GM12878 (cell line): Measurements from ENCODE around the gene SLC39A2. TPM values are rescaled to one million over a fixed set of nuclear protein-coding genes. Genes with fewer than 3 reads are reported as not detected.

Source experiments
- ATAC-seq: fragments of 200-7000 bp; cut with Tn5 transposase; 3 replicates; pipeline ENCODE4 v1.9.1; 2020; ENCODE audit warnings: mild to moderate bottlenecking, moderate library complexity
- BruUV-seq: library from RNA; stranded (reverse); fragments of 400-500 nt; replicated peaks from 2 replicates; lab custom pipeline; 2021; lab: Mats Ljungman, UMichigan
- CTCF ChIA-PET: fragments of 300-600 bp; sonication (Branson Sonifier 250); formaldehyde crosslinking; extraction: SDS; loops from one replicate; lab custom pipeline; 2021; ENCODE audit warnings: inconsistent platforms; lab: Yijun Ruan, JAX
- POLR2A ChIA-PET: fragments of 350-600 bp; formaldehyde crosslinking; extraction: SDS; loops from one replicate; lab custom pipeline; 2021; ENCODE audit warnings: inconsistent platforms; lab: Charles Lee
- RAD21 ChIA-PET: fragments of 300-600 bp; sonication (Branson Sonifier 250); formaldehyde crosslinking; loops from one replicate; lab custom pipeline; 2023; ENCODE audit warnings: antibody characterized with exemption; ENCODE audit not compliant: unreplicated experiment; lab: Charles Lee
- SMC1A ChIA-PET: fragments of 300-600 bp; sonication (Branson Sonifier 250); formaldehyde crosslinking; loops from one replicate; lab custom pipeline; 2023; ENCODE audit not compliant: unreplicated experiment, uncharacterized antibody; lab: Charles Lee
- DNase-seq: peaks from one replicate; pipeline ENCODE4 v3.0.0-alpha.2; 2011; ENCODE audit warnings: low read depth, low spot score
- FAIRE-seq: peaks from 3 replicates; lab custom pipeline; 2011; peaks lifted over from hg19 to GRCh38; lab: Jason Lieb, UNC
- H2AFZ ChIP-seq: 2 replicates; pipeline ENCODE4 v1.6.0; 2011; ENCODE audit warnings: low read depth, low read length, control low read depth; ENCODE audit not compliant: control insufficient read depth
- H3K27ac ChIP-seq: 2 replicates; pipeline ENCODE4 v1.5.1; 2011; ENCODE audit warnings: control low read depth; ENCODE audit not compliant: control insufficient read depth, insufficient read depth
- H3K27me3 ChIP-seq, 2 experiments: replicated peaks in 1 of 2; 2 replicates each; pipeline versions ENCODE4 v1.6.0 to v1.6.1; 2011; ENCODE audit warnings: low read length in 1 of 2; ENCODE audit not compliant: control insufficient read depth in 2 of 2, insufficient read depth in 2 of 2
- H3K36me3 ChIP-seq, 2 experiments: 2 replicates each; pipeline ENCODE4 v1.5.1; 2011; ENCODE audit warnings: low read length in 1 of 2; ENCODE audit not compliant: control insufficient read depth in 2 of 2, insufficient read depth in 2 of 2
- H3K4me1 ChIP-seq: 2 replicates; pipeline ENCODE4 v1.6.1; 2011; ENCODE audit warnings: mild to moderate bottlenecking, low read length, moderate library complexity, mixed read lengths; ENCODE audit not compliant: control insufficient read depth, insufficient read depth
- H3K4me2 ChIP-seq: 2 replicates; pipeline ENCODE4 v1.6.0; 2011; ENCODE audit warnings: control low read depth; ENCODE audit not compliant: control insufficient read depth, insufficient read depth
- H3K4me3 ChIP-seq: fragments of 200-600 bp; sonication (generic); 2 replicates; pipeline ENCODE4 v1.5.1; 2016
- H3K79me2 ChIP-seq: 2 replicates; pipeline ENCODE4 v1.6.0; 2011; ENCODE audit warnings: low read length; ENCODE audit not compliant: control insufficient read depth, insufficient read depth
- H3K9ac ChIP-seq: 2 replicates; pipeline ENCODE4 v1.8.0; 2011; ENCODE audit warnings: low read length, control low read depth, mixed read lengths; ENCODE audit not compliant: control insufficient read depth, insufficient read depth
- H3K9me3 ChIP-seq: replicated peaks from 3 replicates; pipeline ENCODE4 v1.5.1; 2011; ENCODE audit warnings: mild to moderate bottlenecking, low read length; ENCODE audit not compliant: control insufficient read depth, insufficient read depth
- H4K20me1 ChIP-seq: 2 replicates; pipeline ENCODE4 v1.6.0; 2011; ENCODE audit not compliant: control insufficient read depth, insufficient read depth
- BACH1 ChIP-seq: fragments of 450-650 bp; IDR thresholded peaks from 2 replicates; pipeline ENCODE4 v1.6.1; 2017; ENCODE audit warnings: mild to moderate bottlenecking, borderline replicate concordance
- CHD1 ChIP-seq: IDR thresholded peaks from 2 replicates; pipeline ENCODE4 v1.6.1; 2012; ENCODE audit warnings: low read depth, low read length, improper control_type of control experiment
- FOXM1 ChIP-seq: IDR thresholded peaks from 2 replicates; pipeline ENCODE4 v1.6.1; 2012; ENCODE audit warnings: low read depth, mild to moderate bottlenecking, inconsistent platforms, low read length, moderate library complexity
- HDGF ChIP-seq: fragments of 450-650 bp; IDR thresholded peaks from 2 replicates; pipeline ENCODE4 v1.6.1; 2016; ENCODE audit warnings: antibody characterized with exemption
- JUNB ChIP-seq: IDR thresholded peaks from 2 replicates; pipeline ENCODE4 v1.6.1; 2016; ENCODE audit warnings: antibody characterized with exemption, mild to moderate bottlenecking
- JUND ChIP-seq: IDR thresholded peaks from 2 replicates; pipeline ENCODE4 v1.6.1; 2012; ENCODE audit warnings: low read depth, mild to moderate bottlenecking, low read length, improper control_type of control experiment, moderate library complexity
- MTA3 ChIP-seq: IDR thresholded peaks from 2 replicates; pipeline ENCODE4 v1.6.1; 2012; ENCODE audit warnings: low read length, inconsistent platforms, borderline replicate concordance
- NFYB ChIP-seq: IDR thresholded peaks from 2 replicates; pipeline ENCODE4 v1.6.1; 2011; ENCODE audit warnings: low read depth, mild to moderate bottlenecking, low read length, improper control_type of control experiment, moderate library complexity; ENCODE audit not compliant: insufficient read depth
- NR2C2 ChIP-seq: IDR thresholded peaks from 2 replicates; pipeline ENCODE4 v1.6.1; 2011; ENCODE audit warnings: borderline replicate concordance, low read depth; ENCODE audit not compliant: control insufficient read depth, insufficient read length
- NRF1 ChIP-seq: conservative IDR thresholded peaks from 2 replicates; pipeline ENCODE4 v1.6.1; 2011; ENCODE audit warnings: mild to moderate bottlenecking, low read depth, low read length, improper control_type of control experiment
- RFX5 ChIP-seq: IDR thresholded peaks from 2 replicates; pipeline ENCODE4 v1.6.1; 2011; ENCODE audit warnings: low read depth, low read length, improper control_type of control experiment
- TAF1 ChIP-seq: IDR thresholded peaks from 2 replicates; pipeline ENCODE4 v1.6.1; 2011; ENCODE audit warnings: mild to moderate bottlenecking, low read depth, low read length, borderline replicate concordance
- TBL1XR1 ChIP-seq: IDR thresholded peaks from 2 replicates; pipeline ENCODE4 v1.6.1; 2012; ENCODE audit warnings: low read depth, low read length, improper control_type of control experiment
- ZZZ3 ChIP-seq: IDR thresholded peaks from 2 replicates; pipeline ENCODE4 v1.6.1; 2011; ENCODE audit warnings: low read depth; ENCODE audit not compliant: control insufficient read depth, insufficient read length
- WGBS: methylation state at CpG from one replicate; pipeline ENCODE4 v1.1.6; 2016; ENCODE audit warnings: low lambda C conversion rate; ENCODE audit not compliant: insufficient replicate concordance, insufficient coverage; ENCODE audit errors: missing lambda C conversion rate; 5-methylcytosine and 5-hydroxymethylcytosine counted together
- in situ Hi-C: fragments of 300-500 bp; cut with MboI; formaldehyde crosslinking; loops from 9 replicates; pipeline ENCODE4 v1.14.3; 2018; ENCODE audit warnings: mixed read lengths
- intact Hi-C: fragments of 100-400 bp; cut with micrococcal nuclease; formaldehyde crosslinking; loops from one replicate; pipeline ENCODE4 v1.14.2; 2022; ENCODE audit not compliant: unreplicated experiment
- polyA plus RNA-seq, 11 experiments: library from polyadenylated mRNA; depleted of rRNA in 4 of 11; unstranded in 6 of 11; stranded (reverse) in 5 of 11; fragments of >200 nt; fragmentation: Nextera tagmentation in 4 of 11; fragmentation: Illumina TruSeq in 1 of 11; extraction: Ambion mirVana in 4 of 11; extraction: Trizol in 1 of 11; gene quantifications; 1 replicate in 1 of 11; 2 replicates in 10 of 11; pipeline versions ENCODE4 v1.2.1 to v1.2.3, GENCODE V29; 2011 to 2016; ENCODE audit warnings: inconsistent platforms in 2 of 11, missing spikeins in 2 of 11, low read depth in 1 of 11
- total RNA-seq, 4 experiments: library from RNA; depleted of rRNA in 3 of 4; stranded (reverse); fragments of >200 nt in 3 of 4; fragmentation: Illumina TruSeq in 1 of 4; extraction: Trizol in 1 of 4; gene quantifications; 2 replicates each; pipeline versions ENCODE4 v1.2.1 to v1.2.3, GENCODE V29; 2013 to 2021
- TF ChIP-seq, protein P1 (sequence below): fragments of 450-650 bp; IDR thresholded peaks from 2 replicates; pipeline ENCODE4 v1.6.1; 2017; ENCODE audit warnings: mild to moderate bottlenecking, moderate library complexity
- TF ChIP-seq, protein P2 (sequence below): IDR thresholded peaks from 2 replicates; pipeline ENCODE4 v1.6.1; 2012; ENCODE audit warnings: low read depth, low read length, improper control_type of control experiment
- TF ChIP-seq, protein P3 (sequence below): fragments of 450-650 bp; IDR thresholded peaks from 2 replicates; pipeline ENCODE4 v1.6.1; 2016; ENCODE audit warnings: mild to moderate bottlenecking

SLC39A2 gene
- total and polyA plus RNA-seq, 10 of the 15 experiments (the other 5 are each of a cell fraction or from before 2014, with no cell fraction given), result 0.06 to 0.14 (median 0.11) TPM; not detected in 6

DNA sequence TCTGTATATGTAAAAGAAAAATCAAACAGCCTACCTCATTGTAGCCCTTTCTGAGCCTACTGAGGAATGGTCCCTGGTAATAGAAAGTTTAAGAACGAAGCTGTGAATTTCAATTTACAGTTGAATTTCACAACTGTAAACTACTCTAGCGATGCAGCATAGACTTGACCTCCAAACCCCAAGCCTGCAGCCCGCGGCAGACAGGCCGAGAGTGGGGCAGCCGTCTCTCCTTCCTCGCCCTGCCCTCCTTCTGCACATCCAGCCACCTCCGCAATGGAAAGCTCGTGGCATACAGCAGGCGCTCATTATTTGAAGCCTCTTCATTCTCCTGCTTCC lies 28.5 kb upstream of the SLC39A2 start:
- CTCF ChIA-PET, result interaction anchor here (0.6 to 5.2 kb wide), 30 partner anchors 8 to 586 kb away, joined by 3 to 61 read pairs (median 4); partner anchors contain the start of gene ARHGEF40
- intact Hi-C loops (loop anchor here (2.0 kb wide), 1 partner anchor 112 kb away; no protein-coding TSS in a partner anchor), in situ Hi-C loops (no loop called here)
- Histone ChIP-seq H2AFZ (peak overlapping the region; percentile 63), H3K79me2 (no peaks in the 10 kb centered on the region), H3K27me3 (no peaks in the 10 kb centered on the region; a peak in 1 of 4 replicates), H3K4me2 (peak overlapping the region; percentile 71), H4K20me1 (no peaks in the 10 kb centered on the region), H3K4me3 (no peak overlapping the region), H3K9me3 (no peaks in the 10 kb centered on the region), H3K9ac (no peak overlapping the region; the same call in 1 of the 2 replicates), H3K27ac (no peak overlapping the region), H3K4me1 (no peaks in the 10 kb centered on the region), H3K36me3 (no peaks in the 10 kb centered on the region)
- POLR2A ChIA-PET, result no interaction called here
- DNase-seq (no peak), FAIRE-seq (no peak), ATAC-seq (peak; percentile 3; the same call in 1 of the 3 replicates)
- 50% methylated on average over 10 of the region's 10 CpGs for WGBS
- SMC1A ChIA-PET, result interaction anchor here (0.7 to 2.3 kb wide), 6 partner anchors 8 to 288 kb away, joined by 3 to 20 read pairs (median 4); no protein-coding TSS in a partner anchor
- TF ChIP-seq, protein P1, sequence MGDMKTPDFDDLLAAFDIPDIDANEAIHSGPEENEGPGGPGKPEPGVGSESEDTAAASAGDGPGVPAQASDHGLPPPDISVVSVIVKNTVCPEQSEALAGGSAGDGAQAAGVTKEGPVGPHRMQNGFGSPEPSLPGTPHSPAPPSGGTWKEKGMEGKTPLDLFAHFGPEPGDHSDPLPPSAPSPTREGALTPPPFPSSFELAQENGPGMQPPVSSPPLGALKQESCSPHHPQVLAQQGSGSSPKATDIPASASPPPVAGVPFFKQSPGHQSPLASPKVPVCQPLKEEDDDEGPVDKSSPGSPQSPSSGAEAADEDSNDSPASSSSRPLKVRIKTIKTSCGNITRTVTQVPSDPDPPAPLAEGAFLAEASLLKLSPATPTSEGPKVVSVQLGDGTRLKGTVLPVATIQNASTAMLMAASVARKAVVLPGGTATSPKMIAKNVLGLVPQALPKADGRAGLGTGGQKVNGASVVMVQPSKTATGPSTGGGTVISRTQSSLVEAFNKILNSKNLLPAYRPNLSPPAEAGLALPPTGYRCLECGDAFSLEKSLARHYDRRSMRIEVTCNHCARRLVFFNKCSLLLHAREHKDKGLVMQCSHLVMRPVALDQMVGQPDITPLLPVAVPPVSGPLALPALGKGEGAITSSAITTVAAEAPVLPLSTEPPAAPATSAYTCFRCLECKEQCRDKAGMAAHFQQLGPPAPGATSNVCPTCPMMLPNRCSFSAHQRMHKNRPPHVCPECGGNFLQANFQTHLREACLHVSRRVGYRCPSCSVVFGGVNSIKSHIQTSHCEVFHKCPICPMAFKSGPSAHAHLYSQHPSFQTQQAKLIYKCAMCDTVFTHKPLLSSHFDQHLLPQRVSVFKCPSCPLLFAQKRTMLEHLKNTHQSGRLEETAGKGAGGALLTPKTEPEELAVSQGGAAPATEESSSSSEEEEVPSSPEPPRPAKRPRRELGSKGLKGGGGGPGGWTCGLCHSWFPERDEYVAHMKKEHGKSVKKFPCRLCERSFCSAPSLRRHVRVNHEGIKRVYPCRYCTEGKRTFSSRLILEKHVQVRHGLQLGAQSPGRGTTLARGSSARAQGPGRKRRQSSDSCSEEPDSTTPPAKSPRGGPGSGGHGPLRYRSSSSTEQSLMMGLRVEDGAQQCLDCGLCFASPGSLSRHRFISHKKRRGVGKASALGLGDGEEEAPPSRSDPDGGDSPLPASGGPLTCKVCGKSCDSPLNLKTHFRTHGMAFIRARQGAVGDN, result no peak
- TF ChIP-seq, protein P2, sequence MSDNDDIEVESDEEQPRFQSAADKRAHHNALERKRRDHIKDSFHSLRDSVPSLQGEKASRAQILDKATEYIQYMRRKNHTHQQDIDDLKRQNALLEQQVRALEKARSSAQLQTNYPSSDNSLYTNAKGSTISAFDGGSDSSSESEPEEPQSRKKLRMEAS, result no peak
- TF ChIP-seq FOXM1 (no peak), HDGF (no peak), NRF1 (no peak), BACH1 (no peak), NR2C2 (no peak), JUND (no peak), TBL1XR1 (no peak), JUNB (no peak), TAF1 (no peak), NFYB (no peak), CHD1 (no peak), RFX5 (no peak), MTA3 (no peak), ZZZ3 (no peak)
- TF ChIP-seq, protein P3, sequence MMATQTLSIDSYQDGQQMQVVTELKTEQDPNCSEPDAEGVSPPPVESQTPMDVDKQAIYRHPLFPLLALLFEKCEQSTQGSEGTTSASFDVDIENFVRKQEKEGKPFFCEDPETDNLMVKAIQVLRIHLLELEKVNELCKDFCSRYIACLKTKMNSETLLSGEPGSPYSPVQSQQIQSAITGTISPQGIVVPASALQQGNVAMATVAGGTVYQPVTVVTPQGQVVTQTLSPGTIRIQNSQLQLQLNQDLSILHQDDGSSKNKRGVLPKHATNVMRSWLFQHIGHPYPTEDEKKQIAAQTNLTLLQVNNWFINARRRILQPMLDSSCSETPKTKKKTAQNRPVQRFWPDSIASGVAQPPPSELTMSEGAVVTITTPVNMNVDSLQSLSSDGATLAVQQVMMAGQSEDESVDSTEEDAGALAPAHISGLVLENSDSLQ, result no peak
- RAD21 ChIA-PET, result interaction anchor here (0.7 to 1.9 kb wide), 6 partner anchors 103 to 278 kb away, joined by 3 to 10 read pairs (median 5); no protein-coding TSS in a partner anchor
- no TSS peak for BruUV-seq
